ENCODE data around the gene VASP.

Gene VASP

DNA sequence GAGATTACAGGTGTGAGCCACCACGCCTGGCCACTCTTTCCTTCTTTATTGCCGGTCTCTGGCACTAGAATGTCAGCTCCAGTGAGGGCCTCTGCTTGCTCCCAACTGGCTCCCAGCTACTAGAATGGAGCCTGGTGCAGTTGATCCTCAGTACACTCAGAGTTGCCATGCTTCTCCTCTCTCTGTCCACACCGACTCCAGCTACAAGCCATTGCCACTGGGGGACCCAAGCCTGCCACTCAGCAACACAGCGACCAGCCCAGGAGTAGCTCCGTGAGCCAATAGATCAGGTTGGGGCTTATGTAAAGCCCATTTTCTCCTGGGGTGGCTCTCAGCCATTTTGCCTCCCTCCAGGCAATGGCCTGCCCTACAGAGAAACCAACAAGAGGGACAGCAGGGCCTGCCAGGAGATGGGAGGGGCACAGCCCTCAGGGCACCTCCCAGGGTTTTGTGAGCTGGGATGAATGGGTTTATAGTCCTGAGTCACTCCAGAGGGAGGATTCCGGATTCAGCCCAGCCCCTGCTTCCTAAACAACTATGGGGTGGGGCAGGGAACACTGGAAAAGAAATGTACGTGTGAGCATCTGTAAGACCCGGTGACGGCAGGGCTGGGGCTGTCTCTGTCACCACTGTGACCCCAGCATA lies 40.8 kb downstream of the VASP start:
- no peak for DNase-seq (ENCODE audit: low read depth in 2 of 2, low spot score in 1 of 2)

DNA sequence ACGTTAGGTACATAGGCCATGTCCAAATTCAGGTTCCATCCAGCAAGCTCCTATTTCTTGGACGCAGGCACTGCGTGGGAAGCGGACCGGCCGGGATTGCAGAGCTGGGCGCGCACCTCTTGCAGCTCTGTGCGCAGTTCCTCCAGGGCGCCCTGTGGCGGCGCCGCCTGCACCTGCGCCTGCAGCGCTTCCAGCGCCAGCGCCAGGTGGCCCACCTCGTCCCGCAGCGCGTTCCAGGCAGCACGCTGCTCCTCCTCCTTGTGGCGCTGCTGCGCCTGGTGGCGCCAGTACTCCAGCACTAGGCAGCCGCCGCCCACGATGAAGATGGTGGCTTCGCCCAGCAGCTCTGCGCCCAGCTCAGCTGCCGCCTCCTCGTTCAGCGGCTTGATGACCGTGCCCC lies 46.2 kb downstream of the VASP start:
- no peak for DNase-seq (ENCODE audit: low read depth in 2 of 2, low spot score in 1 of 2)

GRCh38 chr19:45554481-45554880 lies 47.2 kb downstream of the VASP start:
- DNase-seq (ENCODE audit: low read depth in 2 of 2, low spot score in 1 of 2), result no peak

- DNase-seq (ENCODE audit: low read depth in 2 of 2, low spot score in 1 of 2), result no peak
Measured at GRCh38 chr19:45556835-45557234, 49.6 kb downstream of the VASP start.

- DNase-seq (ENCODE audit: low read depth in 2 of 2, low spot score in 1 of 2), result peak; percentile 22 to 37
Measured at GRCh38 chr19:45558399-45558878, 51.2 kb downstream of the VASP start.

GRCh38 chr19:45560038-45560437 lies 52.8 kb downstream of the VASP start:
- DNase-seq (ENCODE audit: low read depth in 2 of 2, low spot score in 1 of 2), result no peak

GRCh38 chr19:45560686-45561085 lies 53.4 kb downstream of the VASP start:
- DNase-seq (ENCODE audit: low read depth in 2 of 2, low spot score in 1 of 2), result no peak

DNA sequence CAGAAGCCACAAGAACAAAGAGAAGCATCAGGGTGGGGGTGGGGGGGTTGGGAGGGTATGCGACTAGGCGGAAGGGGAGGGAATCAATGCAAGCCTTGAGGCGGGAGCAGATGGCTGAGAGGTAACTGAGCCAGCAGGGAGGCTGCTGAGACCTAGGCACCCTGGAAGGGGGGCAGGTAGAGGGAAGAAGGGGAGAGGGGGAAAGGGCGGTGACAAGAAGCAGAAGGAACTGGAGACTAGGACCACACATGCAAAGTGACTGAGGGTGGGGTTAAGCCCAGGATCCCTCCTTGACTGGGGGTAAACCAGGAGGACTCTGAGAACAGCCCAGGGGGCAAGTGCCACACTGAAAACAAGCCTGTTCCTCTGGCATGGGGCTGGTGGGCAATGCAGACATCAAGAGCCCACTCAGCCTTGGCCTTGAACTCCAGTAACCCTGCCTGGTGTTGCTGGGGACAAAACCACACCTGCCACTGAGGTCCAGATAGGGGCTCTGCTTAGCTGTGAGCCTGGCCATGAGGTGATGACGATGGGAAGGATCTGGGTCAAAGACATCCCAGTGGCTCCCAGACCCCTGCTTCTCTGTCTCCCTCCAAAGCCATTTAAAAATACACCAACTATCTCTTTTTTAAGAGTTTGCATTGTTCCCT lies 57.0 kb downstream of the VASP start:
- DNase-seq (ENCODE audit: low read depth in 2 of 2, low spot score in 1 of 2), result no peak

GRCh38 chr19:45567609-45568008 lies 60.3 kb downstream of the VASP start:
- no peak for DNase-seq (ENCODE audit: low read depth in 2 of 2, low spot score in 1 of 2)

- no peak for DNase-seq (ENCODE audit: low read depth in 2 of 2, low spot score in 1 of 2)
Measured at GRCh38 chr19:45568732-45569131, 61.5 kb downstream of the VASP start.

DNA sequence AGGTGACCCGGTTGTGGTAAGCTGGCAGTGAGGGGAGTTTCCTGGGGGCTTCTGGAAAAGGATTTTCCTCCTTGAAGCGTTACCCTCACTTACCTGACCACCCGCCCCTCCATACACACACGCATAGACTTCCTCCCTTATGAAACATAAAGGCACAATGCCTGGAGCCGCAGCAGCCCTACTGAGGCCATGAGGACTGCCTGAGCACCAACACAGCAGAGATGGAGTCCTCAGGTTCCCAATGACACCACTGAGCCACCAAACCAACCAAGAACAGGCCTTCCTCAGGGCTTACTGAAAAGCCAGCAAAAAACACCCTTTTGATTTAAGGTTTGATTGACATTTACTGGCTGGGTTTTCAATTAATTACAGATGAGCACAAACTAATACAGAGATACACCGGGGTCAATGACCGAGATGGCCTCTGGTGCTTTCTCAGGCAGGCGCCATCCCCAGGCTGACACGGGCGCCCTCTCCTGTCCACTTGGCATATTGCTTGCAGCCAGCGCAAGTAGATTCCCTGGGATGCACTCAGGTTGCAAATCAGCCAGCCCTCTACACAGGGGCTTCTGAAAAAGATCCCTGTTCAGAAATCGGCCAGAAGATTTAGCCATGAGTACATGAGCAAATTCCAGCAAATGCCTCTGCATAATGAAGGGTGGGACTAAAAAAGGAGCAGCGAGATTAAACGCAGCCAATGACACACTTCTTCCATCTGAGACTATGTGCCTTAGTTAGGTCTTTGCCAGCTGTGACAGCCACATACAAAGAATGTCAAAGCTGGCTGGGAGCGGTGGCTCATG lies 62.5 kb downstream of the VASP start:
- peak in 1 of 2 donors; percentile 11 for DNase-seq (ENCODE audit: low read depth in 2 of 2, low spot score in 1 of 2)

- no peak for DNase-seq (ENCODE audit: low read depth in 2 of 2, low spot score in 1 of 2)
Measured at GRCh38 chr19:45571457-45572220, 64.4 kb downstream of the VASP start.

DNA sequence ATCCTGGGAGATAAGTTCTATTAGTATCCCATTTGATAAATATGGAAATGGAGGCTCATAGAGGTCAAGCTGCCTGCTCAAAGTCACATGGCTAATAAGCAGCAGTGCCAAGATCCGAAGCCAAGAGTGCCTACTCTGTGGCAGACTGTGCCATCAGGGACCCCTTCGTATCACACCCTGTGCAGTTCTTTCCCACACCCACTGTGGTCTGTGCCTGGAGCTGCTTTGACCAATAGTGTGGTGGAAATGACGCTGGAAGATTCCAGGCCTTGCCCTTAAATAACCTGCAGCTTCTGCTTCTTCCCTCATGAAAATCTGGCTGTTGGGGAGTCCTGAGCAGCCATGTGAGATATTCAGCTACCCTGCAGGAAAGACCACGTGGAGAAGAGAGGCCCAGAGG lies 67.2 kb downstream of the VASP start:
- DNase-seq (ENCODE audit: low read depth in 2 of 2, low spot score in 1 of 2), result no peak

GRCh38 chr19:45575216-45575615 lies 67.9 kb downstream of the VASP start:
- DNase-seq (ENCODE audit: low read depth in 2 of 2, low spot score in 1 of 2), result no peak

Measured in stimulated activated CD8-positive, alpha-beta memory T cell treated with anti-CD3 and anti-CD28 coated beads, Interleukin-4, amount 100 ng/mL, for 4 hours (primary cell).